ENCODE results near the gene NGF. TPM values are rescaled to one million over a fixed set of nuclear protein-coding genes. Genes with fewer than 3 reads are reported as not detected.

NGF gene
- total RNA-seq (2022; extraction: Qiagen RNA extraction): 0.61 to 1.3 TPM (median 0.92 TPM) in 5 replicates

DNA sequence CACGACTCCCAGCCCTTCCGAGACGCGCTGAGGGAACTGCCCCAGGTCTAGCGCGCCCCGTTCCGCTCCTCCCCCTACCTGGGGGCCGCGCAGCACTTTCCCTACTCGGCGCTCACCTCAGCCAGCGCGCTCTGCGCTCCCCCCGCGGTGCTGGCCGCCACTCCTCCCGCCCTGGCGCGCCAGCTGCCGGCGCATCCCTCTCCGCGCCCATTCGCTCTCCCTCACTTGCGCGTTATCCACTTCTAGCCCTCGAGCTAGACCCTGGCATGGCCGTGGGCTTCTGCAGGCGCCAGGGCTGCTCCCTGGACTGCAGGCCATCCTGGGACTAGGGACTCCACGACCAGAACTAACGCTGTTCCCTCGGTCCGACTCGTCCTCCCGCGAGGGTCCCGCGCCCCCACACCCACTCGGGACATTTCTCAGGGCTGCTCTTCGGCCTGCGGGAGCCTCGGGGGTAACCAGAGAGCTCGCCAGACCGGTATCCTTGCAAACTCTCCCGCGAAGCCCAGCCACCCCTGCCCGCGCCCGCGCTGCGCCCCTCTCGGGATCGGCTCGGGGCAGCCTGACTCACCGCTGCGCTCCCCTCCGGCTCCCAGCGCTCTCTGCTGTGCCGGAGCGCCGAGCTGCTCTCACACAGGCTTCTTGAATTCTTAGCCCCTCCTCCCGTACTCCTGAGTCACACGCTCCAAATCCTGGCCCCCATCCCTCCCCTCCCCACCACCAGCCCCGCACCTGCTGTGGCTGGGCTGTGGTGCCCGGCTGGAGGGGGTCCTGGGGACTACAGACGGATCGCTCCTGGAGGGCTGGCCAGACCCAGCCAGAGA is at the start of gene NGF:
NGF (minus strand) TSS at position 617 of the 824 bp plus-strand sequence. CDS start 51,454 bp downstream, outside the sequence.

Other genes with a start within 250 kb of the NGF start
- gene TSPAN2, start 248.7 kb downstream of the NGF start, total RNA-seq (2022; extraction: Qiagen RNA extraction): 0.79 to 1.9 TPM (median 1.1 TPM) in 5 replicates

Measured in A549 treated with Hydrocortisone at 1 μM for 4 hours (cell line).